GM23338 (cell line): ENCODE results near the gene PKP2. TPM values are rescaled to one million over a fixed set of nuclear protein-coding genes. Genes with fewer than 3 reads are reported as not detected.

Experiments
- ATAC-seq: fragments of 200-7000 bp; cut with Tn5 transposase; 3 replicates; pipeline ENCODE4 v1.9.1; 2020
- DNase-seq: peaks from one replicate; pipeline ENCODE4 v3.0.0-alpha.2; 2015; ENCODE audit warnings: low spot score
- H2AFZ ChIP-seq: fragments of 200-600 bp; sonication (generic); 2 replicates; pipeline ENCODE4 v1.8.0; 2016; ENCODE audit warnings: antibody characterized with exemption, mild to moderate bottlenecking, moderate library complexity
- H3F3A ChIP-seq: fragments of 200-600 bp; sonication (generic); replicated peaks from 2 replicates; pipeline ENCODE4 v1.8.0; 2017; ENCODE audit warnings: antibody characterized with exemption, mixed run types, low read depth
- H3K27ac ChIP-seq: fragments of 200-600 bp; sonication (generic); 2 replicates; pipeline ENCODE4 v1.6.1; 2016; ENCODE audit warnings: low read depth
- H3K27me3 ChIP-seq: fragments of 200-600 bp; sonication (generic); 2 replicates; pipeline ENCODE4 v1.8.0; 2016; ENCODE audit warnings: mild to moderate bottlenecking, mixed run types, moderate library complexity; ENCODE audit not compliant: insufficient read depth
- H3K36me3 ChIP-seq: fragments of 200-600 bp; sonication (generic); 2 replicates; pipeline ENCODE4 v1.8.0; 2016; ENCODE audit warnings: mild to moderate bottlenecking; ENCODE audit not compliant: insufficient read depth
- H3K4me1 ChIP-seq: fragments of 200-600 bp; sonication (generic); 2 replicates; pipeline ENCODE4 v1.8.0; 2016; ENCODE audit warnings: mild to moderate bottlenecking, moderate library complexity; ENCODE audit not compliant: insufficient read depth
- H3K4me2 ChIP-seq: fragments of 200-600 bp; sonication (generic); 2 replicates; pipeline ENCODE4 v1.7.1; 2017; ENCODE audit warnings: mixed run types
- H3K4me3 ChIP-seq: fragments of 200-600 bp; sonication (generic); 2 replicates; pipeline ENCODE4 v1.6.1; 2016; ENCODE audit warnings: mixed run types
- H3K79me2 ChIP-seq: fragments of 200-600 bp; sonication (generic); replicated peaks from 2 replicates; pipeline ENCODE4 v1.8.0; 2017; ENCODE audit warnings: mild to moderate bottlenecking; ENCODE audit not compliant: insufficient read depth
- H3K9me2 ChIP-seq: fragments of 200-600 bp; sonication (generic); 2 replicates; pipeline ENCODE4 v1.8.0; 2017; ENCODE audit not compliant: insufficient read depth
- H4K20me1 ChIP-seq: fragments of 200-600 bp; sonication (generic); replicated peaks from 2 replicates; pipeline ENCODE4 v1.8.0; 2017; ENCODE audit warnings: mild to moderate bottlenecking; ENCODE audit not compliant: insufficient read depth
- H3K27ac Mint-ChIP-seq: 2 replicates; pipeline ENCODE4 v1.8.0; 2020; ENCODE audit warnings: inconsistent platforms, mild to moderate bottlenecking, moderate library complexity, mixed read lengths
- H3K27me3 Mint-ChIP-seq: 3 replicates; pipeline ENCODE4 v1.8.0; 2022; ENCODE audit warnings: low read depth, mild to moderate bottlenecking, moderate library complexity, mixed read lengths, inconsistent platforms; ENCODE audit not compliant: insufficient read depth, poor library complexity
- H3K36me3 Mint-ChIP-seq: 3 replicates; pipeline ENCODE4 v1.8.0; 2021; ENCODE audit warnings: low read depth, mild to moderate bottlenecking, inconsistent platforms, moderate library complexity, mixed read lengths
- H3K4me1 Mint-ChIP-seq: 3 replicates; pipeline ENCODE4 v1.8.0; 2020; ENCODE audit warnings: mild to moderate bottlenecking, inconsistent platforms, mixed read lengths
- H3K4me3 Mint-ChIP-seq: 3 replicates; pipeline ENCODE4 v1.8.0; 2021; ENCODE audit warnings: moderate library complexity, mild to moderate bottlenecking, inconsistent platforms, mixed read lengths
- H3K9me3 Mint-ChIP-seq: 3 replicates; pipeline ENCODE4 v1.8.0; 2020; ENCODE audit warnings: moderate library complexity, mild to moderate bottlenecking, inconsistent platforms, mixed read lengths
- CREB1 ChIP-seq: fragments of 250-450 bp; sonication (Bioruptor Pico); IDR thresholded peaks from 2 replicates; pipeline ENCODE4 v1.5.0; 2020; ENCODE audit warnings: low read depth, mild to moderate bottlenecking, moderate library complexity
- ETS1 ChIP-seq: IDR thresholded peaks from 2 replicates; pipeline ENCODE4 v1.6.1; 2016; ENCODE audit warnings: antibody characterized with exemption
- EZH2 ChIP-seq: fragments of 200-600 bp; sonication (generic); IDR thresholded peaks from one replicate; pipeline ENCODE4 v1.8.0; 2017; ENCODE audit warnings: antibody characterized with exemption, mild to moderate bottlenecking, low read depth; ENCODE audit not compliant: unreplicated experiment
- EZH2phosphoT487 ChIP-seq: fragments of 200-600 bp; sonication (generic); IDR thresholded peaks from one replicate; pipeline ENCODE4 v1.8.1; 2018; ENCODE audit warnings: antibody characterized with exemption; ENCODE audit not compliant: unreplicated experiment
- JUNB ChIP-seq: IDR thresholded peaks from one replicate; pipeline ENCODE4 v1.6.1; 2016; ENCODE audit warnings: antibody characterized with exemption; ENCODE audit not compliant: unreplicated experiment
- NANOG ChIP-seq: IDR thresholded peaks from 2 replicates; pipeline ENCODE4 v1.6.1; 2016; ENCODE audit warnings: antibody characterized with exemption, borderline replicate concordance
- POLR2AphosphoS5 ChIP-seq: IDR thresholded peaks from 2 replicates; pipeline ENCODE4 v1.6.1; 2016; ENCODE audit warnings: antibody characterized with exemption, low read depth
- REST ChIP-seq: IDR thresholded peaks from one replicate; pipeline ENCODE4 v1.6.1; 2018; ENCODE audit warnings: antibody characterized with exemption; ENCODE audit not compliant: unreplicated experiment
- STAT1 ChIP-seq: IDR thresholded peaks from one replicate; pipeline ENCODE4 v1.6.1; 2016; ENCODE audit warnings: antibody characterized with exemption; ENCODE audit not compliant: unreplicated experiment
- ZNF114 ChIP-seq: fragments of 250-450 bp; sonication (Bioruptor Pico); IDR thresholded peaks from 2 replicates; pipeline ENCODE4 v1.5.0; 2020; ENCODE audit warnings: mild to moderate bottlenecking, moderate library complexity
- ZNF331 ChIP-seq: fragments of 250-450 bp; sonication (Bioruptor Pico); IDR thresholded peaks from 2 replicates; pipeline ENCODE4 v1.5.0; 2020; ENCODE audit warnings: low read depth, mild to moderate bottlenecking, moderate library complexity
- ZNF462 ChIP-seq: fragments of 250-450 bp; sonication (Bioruptor Pico); IDR thresholded peaks from 2 replicates; pipeline ENCODE4 v1.5.0; 2020; ENCODE audit warnings: mild to moderate bottlenecking, moderate library complexity
- polyA plus RNA-seq: library from polyadenylated mRNA; unstranded; fragments of >200 nt; fragmentation: Nextera tagmentation; extraction: Ambion mirVana; gene quantifications from 2 replicates; pipeline ENCODE4 v1.2.1, GENCODE V29; 2016
- total RNA-seq: library from RNA; depleted of rRNA; stranded (reverse); fragments of >200 nt; shearing (Covaris generic); gene quantifications from 2 replicates; pipeline ENCODE4 v1.2.3, GENCODE V29; 2014
- TF ChIP-seq, protein P1 (sequence below), 2 experiments: fragments of 200-600 bp in 1 of 2; sonication (generic) in 1 of 2; conservative IDR thresholded peaks; 2 replicates each; pipeline versions ENCODE4 v1.5.1 to v1.6.1; 2016 to 2017; ENCODE audit warnings: antibody characterized with exemption in 2 of 2, low read depth in 2 of 2, mild to moderate bottlenecking in 2 of 2, moderate library complexity in 1 of 2

Gene PKP2
- total and polyA plus RNA-seq, 2 experiments from 2014 or later = 24.6 to 47.6 TPM

DNA sequence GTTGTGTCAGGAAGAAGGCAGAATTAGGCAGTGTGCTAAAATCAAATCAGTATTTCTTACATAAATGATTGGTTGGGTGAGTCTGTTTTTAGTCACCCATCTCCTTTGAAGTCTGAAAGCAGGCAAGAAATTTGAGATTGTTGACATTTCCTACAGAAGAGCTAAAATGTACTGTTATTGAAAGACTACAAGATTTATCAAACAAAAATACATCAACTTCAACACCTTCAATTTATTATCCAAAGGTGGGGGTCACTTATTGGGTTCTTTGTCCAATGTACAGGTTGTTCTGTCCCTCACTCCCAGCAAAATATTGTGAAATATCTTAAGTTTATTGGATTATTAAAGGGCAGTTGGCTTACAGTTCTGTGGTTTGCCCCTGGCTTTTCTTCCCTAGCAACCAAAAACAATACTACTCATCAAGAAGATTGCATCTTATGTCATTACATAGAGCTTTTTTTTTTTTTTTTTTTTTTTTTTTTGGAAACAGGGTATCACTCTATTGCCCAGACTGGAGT is 20.6 kb upstream of the PKP2 start:
- H2AFZ ChIP-seq = no peak overlapping the region
- H3K4me3 ChIP-seq = no peak overlapping the region
- H3K4me1 Mint-ChIP-seq = no peaks in the 10 kb centered on the region
- no peaks in the 10 kb centered on the region for H3K4me1 ChIP-seq
- H3K79me2 ChIP-seq = no peaks in the 10 kb centered on the region
- no peaks in the 10 kb centered on the region for H4K20me1 ChIP-seq
- DNase-seq = no peak
- TF ChIP-seq JUNB (no peak), ZNF462 (no peak), NANOG (no peak), EZH2 (no peak), POLR2AphosphoS5 (no peak), CREB1 (CRISPR knock-in tag) (no peak), EZH2phosphoT487 (no peak), REST (no peak), ETS1 (no peak), ZNF331 (CRISPR knock-in tag) (no peak), ZNF114 (CRISPR knock-in tag) (no peak), STAT1 (no peak)
- TF ChIP-seq, protein P1, sequence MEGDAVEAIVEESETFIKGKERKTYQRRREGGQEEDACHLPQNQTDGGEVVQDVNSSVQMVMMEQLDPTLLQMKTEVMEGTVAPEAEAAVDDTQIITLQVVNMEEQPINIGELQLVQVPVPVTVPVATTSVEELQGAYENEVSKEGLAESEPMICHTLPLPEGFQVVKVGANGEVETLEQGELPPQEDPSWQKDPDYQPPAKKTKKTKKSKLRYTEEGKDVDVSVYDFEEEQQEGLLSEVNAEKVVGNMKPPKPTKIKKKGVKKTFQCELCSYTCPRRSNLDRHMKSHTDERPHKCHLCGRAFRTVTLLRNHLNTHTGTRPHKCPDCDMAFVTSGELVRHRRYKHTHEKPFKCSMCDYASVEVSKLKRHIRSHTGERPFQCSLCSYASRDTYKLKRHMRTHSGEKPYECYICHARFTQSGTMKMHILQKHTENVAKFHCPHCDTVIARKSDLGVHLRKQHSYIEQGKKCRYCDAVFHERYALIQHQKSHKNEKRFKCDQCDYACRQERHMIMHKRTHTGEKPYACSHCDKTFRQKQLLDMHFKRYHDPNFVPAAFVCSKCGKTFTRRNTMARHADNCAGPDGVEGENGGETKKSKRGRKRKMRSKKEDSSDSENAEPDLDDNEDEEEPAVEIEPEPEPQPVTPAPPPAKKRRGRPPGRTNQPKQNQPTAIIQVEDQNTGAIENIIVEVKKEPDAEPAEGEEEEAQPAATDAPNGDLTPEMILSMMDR (conservative IDR thresholded peaks at IDR 0.05; ENCODE audit: low read depth in 2 of 2) = no peak
- H3K9me2 ChIP-seq = 0 out of 2 replicates have a peak, but pooled peaks cover 4% of the 10 kb centered on the region
- H3K27ac Mint-ChIP-seq = no peak overlapping the region
- no peaks in the 10 kb centered on the region for H3K36me3 ChIP-seq
- no peak overlapping the region for H3K4me2 ChIP-seq
- H3K27me3 Mint-ChIP-seq = no peaks in the 10 kb centered on the region
- ATAC-seq = no peak
- H3F3A ChIP-seq = no peaks in the 10 kb centered on the region
- no peaks in the 10 kb centered on the region for H3K36me3 Mint-ChIP-seq
- H3K27me3 ChIP-seq = no peaks in the 10 kb centered on the region
- H3K9me3 Mint-ChIP-seq = no peaks in the 10 kb centered on the region; the same call in 2 of the 3 replicates
- no peak overlapping the region for H3K4me3 Mint-ChIP-seq
- H3K27ac ChIP-seq = no peak overlapping the region
